ENCODE data around the gene GCNT2.

GRCh38 chr6:10655508-10656055 is 134.4 kb downstream of the GCNT2 start:
- TF ChIP-seq CTCF (conservative IDR thresholded peaks at IDR 0.05; ENCODE audit: low read depth, low read length) (no peak), EZH2 (IDR thresholded peaks at IDR 0.05; ENCODE audit: borderline replicate concordance, low read depth, low read length, poor library complexity, severe bottlenecking) (no peak)
